ENCODE data around the gene INS.

DNA sequence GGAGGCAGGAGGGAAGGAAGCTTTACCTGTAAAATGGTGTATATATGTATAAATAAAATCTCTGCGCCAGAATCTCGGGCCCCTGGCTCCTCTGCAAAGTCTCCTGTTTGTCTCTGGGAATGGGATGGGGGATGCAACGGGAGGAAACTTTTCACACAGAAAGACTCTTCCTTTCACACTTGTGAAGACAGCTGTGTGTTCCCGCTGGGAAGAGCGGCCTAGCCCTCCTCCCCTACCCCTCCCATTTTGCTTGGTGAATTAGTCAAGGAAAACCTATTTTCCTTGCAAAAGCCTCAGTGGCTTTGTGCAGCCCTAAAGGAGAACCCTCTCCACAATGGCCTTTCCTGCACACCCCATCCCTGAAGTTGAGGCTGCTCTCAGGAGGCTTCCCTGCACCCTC lies 12.4 kb downstream of the INS start:
- TF ChIP-seq SP1 (IDR thresholded peaks at IDR 0.05; ENCODE audit: low read depth, low read length) (no peak), FOSL1 (IDR thresholded peaks at IDR 0.05; ENCODE audit: insufficient read depth, low read depth, low read length) (no peak), JUN (IDR thresholded peaks at IDR 0.05; ENCODE audit: low read depth, low read length) (no peak)

Data from H1 (cell line).